Measurements from ENCODE around the gene ICAM2. TPM values are rescaled to one million over a fixed set of nuclear protein-coding genes. Genes with fewer than 3 reads are reported as not detected.

Gene ICAM2
- total RNA-seq, 1 experiment from 2014 or later = 2.0 TPM

DNA sequence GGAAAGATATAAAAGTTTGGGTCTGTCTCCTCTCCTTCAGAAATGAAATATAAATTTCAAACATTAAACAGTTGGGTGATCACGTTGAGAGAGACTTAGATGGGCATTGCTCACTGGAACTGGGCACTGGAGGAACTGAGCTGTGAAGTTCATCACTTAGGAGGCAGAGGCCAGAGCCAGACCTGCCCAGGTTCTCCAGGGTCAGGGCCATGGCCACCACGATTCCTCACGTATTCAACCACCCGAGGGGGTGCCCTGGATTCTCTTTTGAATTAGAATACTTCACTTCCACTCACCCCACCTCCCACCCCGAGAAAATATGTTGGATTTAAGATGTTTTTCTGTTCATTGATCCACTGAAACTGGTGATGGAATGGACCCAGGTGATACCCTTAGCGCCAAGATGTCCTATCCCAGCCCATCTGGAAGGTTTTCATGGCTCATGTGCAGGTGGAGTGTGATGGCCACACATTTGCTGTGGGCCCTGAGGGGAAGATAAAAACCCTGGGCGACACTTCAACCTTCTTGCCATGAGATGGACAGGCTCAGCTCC is 16.1 kb downstream of the ICAM2 start:
- H3K36me3 ChIP-seq (ENCODE audit: control insufficient read depth, insufficient read depth, low read length) = no peaks in the 10 kb centered on the region
- Mint-ChIP-seq H3K9me3 (ENCODE audit: unreplicated experiment) (no peaks in the 10 kb centered on the region), H3K27ac (ENCODE audit: unreplicated experiment) (no peak overlapping the region), H3K27me3 (ENCODE audit: insufficient read depth, unreplicated experiment) (no peaks in the 10 kb centered on the region), H3K36me3 (ENCODE audit: insufficient read depth, unreplicated experiment) (no peaks in the 10 kb centered on the region), H3K4me1 (ENCODE audit: low read depth, unreplicated experiment) (no peaks in the 10 kb centered on the region), H3K4me3 (ENCODE audit: unreplicated experiment) (no peak overlapping the region)
- intact Hi-C loops (cut with micrococcal nuclease; ENCODE audit: unreplicated experiment) = no loop called here
- H3K27me3 ChIP-seq (replicated peaks; ENCODE audit: control insufficient read depth, insufficient read depth, low read length) = no peaks in the 10 kb centered on the region; the same call in 1 of the 2 replicates
- ChIA-PET POLR2A (no interaction called here), CTCF (no interaction called here)
- no peak overlapping the region for H3K4me3 ChIP-seq (ENCODE audit: low read depth, low read length)
- H3K9me3 ChIP-seq = no peaks in the 10 kb centered on the region
- H3K4me1 ChIP-seq = no peaks in the 10 kb centered on the region
- TF ChIP-seq, protein P1, sequence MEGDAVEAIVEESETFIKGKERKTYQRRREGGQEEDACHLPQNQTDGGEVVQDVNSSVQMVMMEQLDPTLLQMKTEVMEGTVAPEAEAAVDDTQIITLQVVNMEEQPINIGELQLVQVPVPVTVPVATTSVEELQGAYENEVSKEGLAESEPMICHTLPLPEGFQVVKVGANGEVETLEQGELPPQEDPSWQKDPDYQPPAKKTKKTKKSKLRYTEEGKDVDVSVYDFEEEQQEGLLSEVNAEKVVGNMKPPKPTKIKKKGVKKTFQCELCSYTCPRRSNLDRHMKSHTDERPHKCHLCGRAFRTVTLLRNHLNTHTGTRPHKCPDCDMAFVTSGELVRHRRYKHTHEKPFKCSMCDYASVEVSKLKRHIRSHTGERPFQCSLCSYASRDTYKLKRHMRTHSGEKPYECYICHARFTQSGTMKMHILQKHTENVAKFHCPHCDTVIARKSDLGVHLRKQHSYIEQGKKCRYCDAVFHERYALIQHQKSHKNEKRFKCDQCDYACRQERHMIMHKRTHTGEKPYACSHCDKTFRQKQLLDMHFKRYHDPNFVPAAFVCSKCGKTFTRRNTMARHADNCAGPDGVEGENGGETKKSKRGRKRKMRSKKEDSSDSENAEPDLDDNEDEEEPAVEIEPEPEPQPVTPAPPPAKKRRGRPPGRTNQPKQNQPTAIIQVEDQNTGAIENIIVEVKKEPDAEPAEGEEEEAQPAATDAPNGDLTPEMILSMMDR (IDR thresholded peaks at IDR 0.05; ENCODE audit: insufficient read depth in 1 of 2, low read depth in 1 of 2, low read length in 1 of 2, severe bottlenecking in 1 of 2, unreplicated experiment in 1 of 2) = no peak
- BruUV-seq (replicated peaks) = no TSS peak
- DNase-seq = peak in 1 of 2 experiments; percentile 13

DNA sequence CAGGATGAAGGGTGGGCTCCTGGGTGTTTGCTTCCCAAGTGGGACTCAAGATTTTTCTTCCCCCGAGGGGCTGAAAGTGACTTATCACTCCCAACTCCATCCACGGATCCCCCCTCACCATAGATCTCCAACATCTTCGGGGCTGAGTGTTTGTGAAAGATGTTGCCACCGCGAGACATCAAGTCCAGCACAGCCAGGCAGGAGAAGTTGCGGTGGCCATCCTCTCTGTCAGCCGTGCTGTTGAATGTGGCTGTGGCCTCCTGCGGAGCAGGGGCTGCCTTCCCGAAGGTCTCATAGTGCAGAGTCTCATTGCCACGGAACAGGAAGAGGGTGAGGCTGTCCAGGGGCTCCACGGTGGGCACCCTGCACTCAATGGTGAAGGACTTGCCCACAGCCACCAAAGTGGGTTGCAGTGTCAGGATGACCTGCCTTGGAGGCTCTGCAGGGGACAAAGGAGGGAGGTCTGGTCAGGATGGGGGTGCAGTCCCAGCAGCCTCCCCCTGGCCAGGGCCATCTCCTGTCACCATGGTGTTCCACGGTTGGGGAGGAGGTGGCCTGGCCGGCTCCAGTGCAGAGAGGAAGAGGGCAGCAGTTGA is 16.8 kb downstream of the ICAM2 start:
- H3K4me1 ChIP-seq = no peaks in the 10 kb centered on the region
- no peaks in the 10 kb centered on the region for H3K9me3 Mint-ChIP-seq (ENCODE audit: unreplicated experiment)
- intact Hi-C loops (cut with micrococcal nuclease; ENCODE audit: unreplicated experiment) = no loop called here
- H3K36me3 Mint-ChIP-seq (ENCODE audit: insufficient read depth, unreplicated experiment) = no peaks in the 10 kb centered on the region
- CTCF ChIA-PET = no interaction called here
- DNase-seq = peak in 1 of 2 experiments; percentile 12
- H3K27me3 Mint-ChIP-seq (ENCODE audit: insufficient read depth, unreplicated experiment) = no peaks in the 10 kb centered on the region
- H3K27ac Mint-ChIP-seq (ENCODE audit: unreplicated experiment) = no peak overlapping the region
- no peak overlapping the region for H3K4me3 Mint-ChIP-seq (ENCODE audit: unreplicated experiment)
- no peaks in the 10 kb centered on the region; the same call in 1 of the 2 replicates for H3K27me3 ChIP-seq (replicated peaks; ENCODE audit: control insufficient read depth, insufficient read depth, low read length)
- no peaks in the 10 kb centered on the region for H3K36me3 ChIP-seq (ENCODE audit: control insufficient read depth, insufficient read depth, low read length)
- no peaks in the 10 kb centered on the region for H3K9me3 ChIP-seq
- H3K4me1 Mint-ChIP-seq (ENCODE audit: low read depth, unreplicated experiment) = no peaks in the 10 kb centered on the region
- no peak overlapping the region for H3K4me3 ChIP-seq (ENCODE audit: low read depth, low read length)
- TF ChIP-seq, protein P1 (IDR thresholded peaks at IDR 0.05; ENCODE audit: insufficient read depth in 1 of 2, low read depth in 1 of 2, low read length in 1 of 2, severe bottlenecking in 1 of 2, unreplicated experiment in 1 of 2) = no peak
- no TSS peak for BruUV-seq (replicated peaks)
- POLR2A ChIA-PET = no interaction called here

- no peaks in the 10 kb centered on the region for H3K36me3 Mint-ChIP-seq (ENCODE audit: insufficient read depth, unreplicated experiment)
- no peak overlapping the region for H3K27ac Mint-ChIP-seq (ENCODE audit: unreplicated experiment)
- H3K9me3 Mint-ChIP-seq (ENCODE audit: unreplicated experiment) = no peaks in the 10 kb centered on the region
- H3K4me1 Mint-ChIP-seq (ENCODE audit: low read depth, unreplicated experiment) = no peaks in the 10 kb centered on the region
- peak in 1 of 2 experiments; percentile 29 for DNase-seq
- Histone ChIP-seq H3K4me1 (peaks cover 2% of the 10 kb centered on the region; the same call in 1 of the 2 replicates), H3K9me3 (no peaks in the 10 kb centered on the region), H3K4me3 (ENCODE audit: low read depth, low read length) (no peak overlapping the region), H3K27me3 (replicated peaks; ENCODE audit: control insufficient read depth, insufficient read depth, low read length) (no peaks in the 10 kb centered on the region; the same call in 1 of the 2 replicates), H3K36me3 (ENCODE audit: control insufficient read depth, insufficient read depth, low read length) (no peaks in the 10 kb centered on the region)
- intact Hi-C loops (cut with micrococcal nuclease; ENCODE audit: unreplicated experiment) = no loop called here
- ChIA-PET POLR2A (no interaction called here), CTCF (no interaction called here)
- TF ChIP-seq, protein P1 (IDR thresholded peaks at IDR 0.05; ENCODE audit: insufficient read depth in 1 of 2, low read depth in 1 of 2, low read length in 1 of 2, severe bottlenecking in 1 of 2, unreplicated experiment in 1 of 2) = no peak
- no peak overlapping the region for H3K4me3 Mint-ChIP-seq (ENCODE audit: unreplicated experiment)
- no peaks in the 10 kb centered on the region for H3K27me3 Mint-ChIP-seq (ENCODE audit: insufficient read depth, unreplicated experiment)
- no TSS peak for BruUV-seq (replicated peaks)
Measured at GRCh38 chr17:64002658-64003525, 17.5 kb downstream of the ICAM2 start.
